Measurements from ENCODE around the gene ANKMY1.

Gene ANKMY1

DNA sequence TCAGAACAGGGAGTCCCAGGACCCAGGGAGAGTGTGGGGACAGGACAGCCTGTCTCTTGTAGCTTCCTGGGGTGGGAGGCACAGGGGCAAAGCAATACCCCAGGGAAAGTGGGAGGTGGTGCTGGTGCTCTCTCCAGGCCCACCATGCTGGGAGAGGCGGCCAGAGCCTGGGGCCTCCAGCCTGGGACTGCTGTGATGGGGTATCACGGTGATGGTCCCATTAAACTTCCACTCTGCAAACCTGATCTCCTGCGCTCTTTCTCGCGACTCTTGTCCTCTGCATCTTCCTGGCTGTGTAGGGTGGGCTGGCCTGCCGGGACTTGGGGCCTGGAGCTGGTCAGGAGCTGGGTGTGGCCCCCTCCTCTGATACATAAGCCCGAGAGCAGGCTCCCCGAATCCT is 20.7 kb upstream of the ANKMY1 start:
- DNase-seq = no peak

DNA sequence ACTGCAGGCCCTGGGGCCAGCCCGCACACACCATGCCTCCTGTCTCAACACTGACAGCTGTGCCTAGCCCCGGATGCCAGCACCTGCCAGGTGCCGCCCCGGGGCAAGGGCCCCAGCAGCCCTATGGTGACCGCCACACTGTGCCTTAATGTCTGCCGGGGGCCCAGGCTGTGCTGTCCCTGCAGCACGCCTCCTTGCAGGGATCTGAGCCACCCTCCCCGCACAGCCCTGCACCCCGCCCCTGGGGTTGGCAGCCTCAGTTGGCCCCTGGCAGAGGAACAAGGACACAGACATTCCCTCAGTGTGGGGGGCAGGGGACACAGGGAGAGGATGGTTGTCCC is 20.3 kb upstream of the ANKMY1 start:
- no peak for DNase-seq

DNA sequence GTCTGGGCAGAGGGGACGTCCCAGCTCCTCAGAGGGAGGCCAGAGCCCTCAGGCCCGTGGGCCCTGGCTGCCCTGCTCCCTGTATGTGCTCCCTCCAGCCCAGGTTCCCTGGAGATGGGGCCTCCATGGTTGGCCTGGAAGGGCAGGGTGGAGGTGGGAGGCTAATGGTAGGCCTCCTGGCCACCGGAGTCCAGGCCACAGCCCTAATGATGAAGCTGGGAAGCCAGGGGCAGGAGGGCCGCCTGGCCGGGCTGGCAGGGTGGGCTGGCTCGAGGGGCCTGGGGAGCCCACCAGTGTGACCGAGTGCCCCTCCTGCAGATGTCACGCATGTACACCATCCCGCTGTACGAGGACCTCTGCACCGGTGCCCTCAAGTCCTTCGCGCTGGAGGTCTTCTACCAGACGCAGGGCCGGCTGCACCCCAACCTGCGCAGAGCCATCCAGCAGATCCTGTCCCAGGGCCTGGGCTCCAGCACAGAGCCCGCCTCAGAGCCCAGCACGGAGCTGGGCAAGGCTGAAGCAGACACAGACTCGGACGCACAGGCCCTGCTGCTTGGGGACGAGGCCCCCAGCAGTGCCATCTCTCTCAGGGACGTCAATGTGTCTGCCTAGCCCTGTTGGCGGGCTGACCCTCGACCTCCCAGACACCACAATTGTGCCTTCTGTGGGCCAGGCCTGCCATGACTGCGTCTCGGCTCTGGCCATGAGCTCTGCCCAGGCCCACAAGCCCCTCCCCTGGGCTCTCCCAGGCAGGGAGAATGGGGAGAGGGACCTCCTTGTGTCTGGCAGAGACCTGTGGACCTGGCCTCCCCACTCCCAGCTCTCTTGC is 19.7 kb upstream of the ANKMY1 start:
- DNase-seq = no peak

DNA sequence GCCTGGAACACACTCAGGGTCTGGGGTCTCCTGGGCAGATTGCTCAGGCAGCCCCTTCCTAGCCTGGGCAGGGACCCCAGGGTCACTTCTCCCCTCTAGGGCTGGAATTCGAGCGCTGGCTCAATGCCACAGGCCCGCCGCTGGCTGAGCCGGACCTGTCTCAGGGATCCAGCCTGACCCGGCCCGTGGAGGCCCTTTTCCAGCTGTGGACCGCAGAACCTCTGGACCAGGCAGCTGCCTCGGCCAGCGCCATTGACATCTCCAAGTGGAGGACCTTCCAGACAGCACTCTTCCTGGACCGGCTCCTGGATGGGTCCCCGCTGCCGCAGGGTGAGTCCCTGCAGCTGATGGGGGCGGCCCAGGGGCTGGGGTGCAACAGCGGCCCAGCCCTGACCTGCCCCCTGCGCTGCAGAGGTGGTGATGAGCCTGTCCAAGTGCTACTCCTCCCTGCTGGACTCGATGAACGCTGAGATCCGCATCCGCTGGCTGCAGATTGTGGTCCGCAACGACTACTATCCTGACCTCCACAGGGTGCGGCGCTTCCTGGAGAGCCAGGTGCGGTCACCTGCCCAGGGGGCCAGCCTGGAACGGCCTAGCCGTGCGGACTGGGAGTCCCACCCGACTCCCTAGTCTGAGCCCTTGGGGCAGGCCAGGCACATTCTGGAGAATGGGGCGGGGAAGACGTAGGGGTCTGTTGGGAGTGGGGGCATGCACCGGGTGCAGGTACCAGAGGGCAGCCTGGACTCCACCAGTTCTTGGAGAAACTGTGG is 18.8 kb upstream of the ANKMY1 start:
- DNase-seq = no peak

DNA sequence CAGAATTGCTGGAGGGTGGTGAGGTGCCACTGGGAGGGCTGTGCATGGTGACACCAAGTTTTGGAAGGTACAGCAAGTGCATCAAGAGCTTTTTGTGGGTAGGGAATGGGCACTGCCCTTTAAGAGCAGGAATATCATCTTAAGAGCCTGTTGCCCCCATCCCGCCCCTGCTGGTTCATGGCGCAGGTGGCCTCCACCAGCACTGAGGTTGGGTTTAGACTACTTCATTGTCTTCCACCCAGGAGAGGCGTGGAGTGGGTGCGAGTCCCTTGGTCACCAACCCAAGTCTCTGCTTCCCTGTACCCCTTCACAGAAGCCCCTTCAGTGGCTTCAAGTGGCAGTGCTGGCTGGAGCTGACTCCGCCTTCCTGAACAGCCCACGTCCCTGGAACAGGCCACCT is 18.2 kb upstream of the ANKMY1 start:
- no peak for DNase-seq

DNA sequence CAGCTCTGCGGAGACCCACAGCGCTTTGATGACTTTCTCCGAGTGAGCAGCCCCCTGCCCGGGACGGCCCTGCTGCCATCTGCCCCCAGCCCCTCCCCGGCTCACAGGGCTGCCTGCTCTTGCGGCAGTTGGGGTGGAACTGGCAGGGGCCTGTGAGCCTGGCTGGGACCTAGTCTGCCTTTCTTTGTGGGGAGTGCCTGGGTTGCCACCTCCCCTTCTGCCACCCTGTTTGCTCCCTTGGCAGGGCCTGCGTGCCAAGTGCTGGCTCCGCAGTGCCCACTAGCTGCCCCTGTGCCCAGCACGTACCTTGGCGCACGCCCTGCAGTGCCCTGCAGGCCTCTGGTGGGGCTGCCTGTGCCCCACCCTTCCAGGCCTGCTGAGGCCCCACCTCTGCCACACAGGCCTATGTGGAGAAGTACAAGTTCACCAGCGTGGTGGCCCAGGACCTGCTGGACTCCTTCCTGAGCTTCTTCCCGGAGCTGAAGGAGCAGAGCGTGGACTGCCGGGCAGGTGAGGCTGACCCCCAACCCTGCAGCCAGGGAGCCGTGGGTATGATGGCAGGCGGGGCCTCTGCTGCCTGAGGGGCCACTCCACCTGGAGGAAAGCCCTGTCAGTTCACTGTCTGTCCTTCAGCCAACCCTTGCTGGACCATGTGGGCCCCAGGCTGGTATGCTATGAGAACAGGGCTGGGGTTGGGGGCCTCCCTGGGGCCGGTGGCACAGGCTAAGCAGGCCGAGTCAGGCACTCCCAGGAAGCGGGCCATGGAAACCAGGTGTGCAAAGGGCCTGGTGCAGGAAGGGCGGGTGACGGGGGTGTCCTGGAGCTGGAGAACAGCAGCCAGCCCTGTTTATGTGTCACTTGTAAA is 17.5 kb upstream of the ANKMY1 start:
- DNase-seq = no peak

DNA sequence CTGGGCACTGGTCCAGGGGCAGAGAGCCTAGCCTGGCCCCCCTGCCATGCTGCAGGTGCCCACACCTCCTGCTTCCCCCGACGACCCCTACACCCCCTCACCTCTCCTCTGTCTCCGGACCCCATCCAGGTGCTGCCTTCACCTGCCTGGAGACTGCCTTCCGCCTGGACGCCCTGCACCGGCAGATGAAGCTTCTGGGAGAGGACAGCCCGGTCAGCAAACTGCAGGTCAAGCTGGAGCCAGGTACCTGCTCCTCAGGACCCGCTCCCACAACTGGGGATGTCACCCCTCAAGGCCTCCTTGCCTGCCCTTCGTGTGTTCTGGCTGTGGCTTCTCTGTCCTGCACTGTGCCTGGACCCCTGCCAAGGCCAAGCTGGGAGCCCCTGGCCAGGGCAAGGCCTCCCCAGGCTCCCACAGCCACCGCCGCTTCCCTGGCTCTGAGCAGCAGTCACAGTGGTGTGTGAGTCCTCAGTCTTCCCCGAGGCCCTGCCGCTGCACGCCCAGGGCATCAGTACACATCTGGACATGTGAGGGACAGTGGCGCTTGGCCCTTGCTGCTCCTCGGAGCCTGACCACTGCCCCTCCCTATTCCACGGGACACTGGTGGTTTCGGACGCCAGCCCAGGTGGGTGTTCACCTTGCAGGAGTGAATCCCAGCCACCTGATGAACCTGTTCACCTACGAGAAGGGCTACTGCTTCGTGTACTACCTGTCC is 16.8 kb upstream of the ANKMY1 start:
- no peak for DNase-seq

DNA sequence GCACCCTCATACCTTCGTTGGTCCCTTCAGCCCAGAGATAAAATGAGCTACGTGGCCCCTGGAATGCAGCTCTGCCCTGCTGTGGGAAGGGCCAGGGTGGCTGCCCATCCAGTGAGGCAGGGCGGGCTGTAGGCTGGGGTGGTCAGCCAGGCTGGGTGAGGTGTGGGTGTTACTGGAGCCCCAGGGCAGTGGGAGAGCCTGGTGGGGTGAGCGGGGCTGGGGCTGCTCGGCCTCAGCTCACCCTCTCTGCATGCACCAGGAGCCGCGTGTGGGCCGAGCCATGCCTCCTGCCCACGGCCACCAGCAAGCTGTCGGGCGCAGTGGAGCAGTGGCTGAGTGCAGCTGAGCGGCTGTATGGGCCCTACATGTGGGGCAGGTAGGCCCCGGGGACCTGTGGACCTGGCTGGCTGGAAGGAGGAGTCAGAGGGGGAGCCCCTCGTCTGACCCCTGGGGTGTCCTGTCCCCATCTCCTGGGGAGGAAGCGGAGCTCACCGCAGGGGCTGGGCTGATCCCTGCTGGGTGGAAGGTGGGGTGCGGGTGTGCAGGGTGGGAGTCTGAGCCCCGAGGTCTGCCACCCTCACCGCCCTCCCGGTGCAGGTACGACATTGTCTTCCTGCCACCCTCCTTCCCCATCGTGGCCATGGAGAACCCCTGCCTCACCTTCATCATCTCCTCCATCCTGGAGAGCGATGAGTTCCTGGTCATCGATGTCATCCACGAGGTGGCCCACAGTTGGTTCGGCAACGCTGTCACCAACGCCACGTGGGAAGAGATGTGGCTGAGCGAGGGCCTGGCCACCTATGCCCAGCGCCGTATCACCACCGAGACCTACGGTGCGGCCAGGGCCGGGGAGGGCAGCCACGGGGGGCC is 16.0 kb upstream of the ANKMY1 start:
- DNase-seq = no peak

DNA sequence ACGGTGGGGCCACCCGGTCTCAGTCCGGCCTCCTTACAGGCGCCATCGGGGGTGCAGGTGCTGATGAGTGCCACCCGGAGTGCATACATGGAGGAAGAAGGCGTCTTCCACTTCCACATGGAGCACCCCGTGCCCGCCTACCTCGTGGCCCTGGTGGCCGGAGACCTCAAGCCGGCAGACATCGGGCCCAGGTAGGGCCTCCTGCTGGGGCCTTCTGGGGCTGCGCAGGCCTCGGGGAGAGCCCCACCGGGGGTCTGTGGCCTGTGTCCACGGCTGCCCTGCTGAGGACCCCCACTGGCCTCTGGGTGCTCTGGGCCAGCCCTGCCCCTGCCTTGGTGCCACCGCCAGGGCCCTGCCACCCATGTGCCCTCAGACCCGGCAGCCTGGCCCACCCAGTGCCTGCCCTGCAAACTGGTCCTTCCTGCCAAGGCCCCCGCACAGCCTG is 15.3 kb upstream of the ANKMY1 start:
- DNase-seq = no peak

DNA sequence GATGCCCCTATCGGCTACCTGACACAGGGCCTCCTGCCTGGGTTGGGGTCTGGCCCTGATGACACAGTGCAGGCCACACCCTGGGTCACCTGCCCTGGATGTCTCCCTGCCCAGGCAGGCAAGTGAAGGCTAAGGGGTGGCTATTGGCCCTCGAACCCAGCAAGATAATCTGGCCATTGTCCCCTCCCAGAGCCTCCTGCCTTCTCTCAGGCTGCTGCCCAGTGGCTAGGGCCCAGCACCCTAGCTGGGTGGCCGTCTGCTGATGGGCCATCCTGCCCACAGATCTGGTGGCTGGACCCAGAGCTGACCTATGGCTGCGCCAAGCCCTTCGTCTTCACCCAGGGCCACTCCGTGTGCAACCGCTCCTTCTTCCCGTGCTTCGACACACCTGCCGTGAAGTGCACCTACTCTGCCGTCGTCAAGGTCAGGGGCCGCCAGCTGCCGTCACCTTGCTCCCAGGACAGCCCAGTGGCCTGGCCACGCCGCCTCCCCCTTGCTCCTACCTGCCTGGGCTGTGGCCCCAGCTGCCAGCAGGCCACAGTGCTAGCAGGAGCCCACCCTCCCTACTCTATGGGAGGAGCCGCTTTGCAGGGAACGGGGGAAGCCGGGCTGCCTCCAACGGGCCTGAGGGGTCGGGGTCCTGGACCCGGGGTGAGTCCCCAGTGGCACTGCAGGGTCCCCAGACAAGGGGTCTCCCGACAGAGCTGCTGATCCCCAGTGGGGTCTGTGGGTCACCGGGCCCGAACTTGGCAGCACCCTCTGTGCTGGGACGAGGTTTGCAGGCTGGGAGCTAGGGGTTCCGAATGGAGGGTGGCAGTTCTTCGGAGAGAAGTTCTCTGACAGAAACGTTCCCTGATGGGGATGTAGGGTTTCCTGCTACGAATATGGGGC is 14.6 kb upstream of the ANKMY1 start:
- DNase-seq = no peak

DNA sequence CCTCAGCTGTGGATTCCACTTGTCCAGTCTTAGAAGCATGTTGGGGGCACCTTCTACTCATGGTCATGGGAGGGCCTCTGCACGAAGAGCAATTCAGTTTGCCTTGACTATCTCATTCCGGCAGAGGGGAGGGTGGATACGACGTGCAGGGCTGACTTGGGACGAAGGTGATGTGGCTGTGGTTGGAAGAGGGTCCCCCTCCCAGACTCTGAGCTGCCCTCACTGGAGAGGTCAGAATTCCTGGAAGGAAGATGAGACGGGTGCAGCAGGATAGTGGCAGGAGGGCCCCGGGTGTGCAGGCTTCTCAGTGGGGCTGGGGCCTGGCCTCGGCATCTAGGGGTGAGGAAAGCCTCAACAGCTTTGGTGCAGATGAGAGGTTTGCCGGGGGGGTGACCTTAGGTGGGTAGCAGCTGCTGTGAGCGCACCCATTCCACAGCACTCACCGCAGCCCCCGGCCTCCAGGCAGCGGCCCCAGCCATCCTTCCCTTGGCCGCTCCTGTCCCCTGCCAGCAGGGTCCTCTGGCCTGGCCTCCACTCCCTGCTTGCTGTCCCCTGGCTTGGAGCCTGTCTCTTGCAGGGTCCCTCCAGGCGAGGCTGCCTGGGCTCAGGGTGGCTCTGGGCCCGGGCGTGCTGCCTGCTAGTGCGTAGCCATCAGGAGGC is 13.7 kb upstream of the ANKMY1 start:
- no peak for DNase-seq

DNA sequence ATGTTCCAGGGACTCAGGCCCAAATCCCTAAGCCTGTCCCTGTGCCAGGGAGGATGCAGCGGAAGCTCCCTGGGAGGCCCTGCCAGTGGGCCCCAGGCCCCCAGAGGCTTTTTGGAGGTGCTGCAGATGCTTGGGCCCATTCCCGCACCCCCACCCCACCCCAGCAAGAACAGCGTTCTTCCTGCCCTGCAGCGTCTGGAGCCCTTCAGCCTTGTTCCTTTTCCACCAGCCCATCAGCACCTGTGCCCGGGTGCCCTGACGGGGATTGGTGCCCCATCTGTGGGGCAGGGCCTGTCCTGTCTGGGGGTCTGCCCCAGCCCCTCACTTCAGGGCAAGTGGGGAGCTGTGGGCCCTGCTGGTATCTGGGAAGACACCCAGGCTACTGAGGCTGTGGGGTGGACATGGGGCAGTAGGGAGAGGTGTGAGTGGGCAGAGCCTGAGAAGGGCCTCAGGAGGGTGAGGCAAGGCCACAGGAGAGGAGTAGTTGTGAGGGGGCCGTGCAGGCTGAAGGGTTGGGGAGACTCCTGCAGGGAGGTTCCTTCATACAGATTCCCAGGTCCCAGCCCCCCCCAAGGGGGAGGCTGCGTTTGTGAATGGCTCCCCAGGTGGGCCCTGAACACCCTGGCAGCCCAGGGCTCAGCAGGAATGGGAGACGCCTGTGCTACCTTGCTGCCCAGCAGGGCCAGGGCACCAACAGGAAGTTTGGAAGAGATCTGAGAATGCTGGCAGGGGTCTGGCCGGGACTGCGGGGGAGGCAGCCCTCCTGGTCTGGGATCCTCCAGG is 12.9 kb upstream of the ANKMY1 start:
- no peak for DNase-seq

DNA sequence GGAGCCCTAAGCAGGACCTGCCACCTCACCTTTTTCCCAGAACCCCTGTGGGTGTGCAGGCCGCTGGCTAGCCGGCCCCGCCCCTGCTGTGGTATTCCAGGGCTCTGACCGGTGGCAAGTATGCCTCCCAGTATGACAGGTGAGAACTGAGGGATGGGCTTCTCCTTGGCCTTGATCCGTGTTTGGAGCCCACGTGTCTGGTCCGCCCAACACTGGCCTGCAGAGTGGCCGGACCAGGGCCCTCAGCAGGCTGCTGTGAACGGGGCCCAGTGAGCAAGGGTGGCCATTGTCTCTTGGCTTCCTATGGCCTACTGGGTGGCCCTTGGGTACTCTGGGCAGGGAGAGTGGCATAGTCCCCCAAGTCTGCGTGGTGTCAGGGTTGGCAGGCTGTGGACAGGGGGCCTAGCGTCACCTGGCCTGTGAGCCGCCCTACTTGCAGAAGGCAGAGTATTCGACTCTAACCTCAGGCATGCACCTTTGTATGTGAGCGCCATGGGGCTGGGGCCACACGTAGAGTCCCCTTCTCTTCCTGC is 12.3 kb upstream of the ANKMY1 start:
- DNase-seq = no peak

DNA sequence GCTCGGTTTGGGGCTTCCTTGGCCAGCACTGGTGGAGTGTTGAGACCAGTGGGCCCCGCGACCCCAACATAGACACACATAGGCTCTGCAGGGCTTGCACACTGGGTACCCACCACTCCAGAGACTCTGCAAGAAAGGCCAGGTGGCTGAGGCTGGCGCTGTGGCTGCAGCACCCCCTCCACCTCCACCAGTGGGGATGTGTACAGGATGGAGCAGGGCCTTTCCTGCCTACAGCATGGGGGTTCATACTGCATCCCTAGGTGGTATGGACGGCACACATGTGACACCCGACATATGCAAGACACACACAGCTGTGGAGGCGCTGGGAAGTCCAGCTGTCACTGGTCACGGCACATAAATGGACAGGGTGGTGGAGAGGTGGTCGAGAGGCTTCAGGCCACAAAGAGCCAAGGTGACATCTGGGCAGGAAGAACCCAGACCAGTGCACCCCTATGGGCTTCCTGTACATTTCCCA is 11.8 kb upstream of the ANKMY1 start:
- no peak for DNase-seq

DNA sequence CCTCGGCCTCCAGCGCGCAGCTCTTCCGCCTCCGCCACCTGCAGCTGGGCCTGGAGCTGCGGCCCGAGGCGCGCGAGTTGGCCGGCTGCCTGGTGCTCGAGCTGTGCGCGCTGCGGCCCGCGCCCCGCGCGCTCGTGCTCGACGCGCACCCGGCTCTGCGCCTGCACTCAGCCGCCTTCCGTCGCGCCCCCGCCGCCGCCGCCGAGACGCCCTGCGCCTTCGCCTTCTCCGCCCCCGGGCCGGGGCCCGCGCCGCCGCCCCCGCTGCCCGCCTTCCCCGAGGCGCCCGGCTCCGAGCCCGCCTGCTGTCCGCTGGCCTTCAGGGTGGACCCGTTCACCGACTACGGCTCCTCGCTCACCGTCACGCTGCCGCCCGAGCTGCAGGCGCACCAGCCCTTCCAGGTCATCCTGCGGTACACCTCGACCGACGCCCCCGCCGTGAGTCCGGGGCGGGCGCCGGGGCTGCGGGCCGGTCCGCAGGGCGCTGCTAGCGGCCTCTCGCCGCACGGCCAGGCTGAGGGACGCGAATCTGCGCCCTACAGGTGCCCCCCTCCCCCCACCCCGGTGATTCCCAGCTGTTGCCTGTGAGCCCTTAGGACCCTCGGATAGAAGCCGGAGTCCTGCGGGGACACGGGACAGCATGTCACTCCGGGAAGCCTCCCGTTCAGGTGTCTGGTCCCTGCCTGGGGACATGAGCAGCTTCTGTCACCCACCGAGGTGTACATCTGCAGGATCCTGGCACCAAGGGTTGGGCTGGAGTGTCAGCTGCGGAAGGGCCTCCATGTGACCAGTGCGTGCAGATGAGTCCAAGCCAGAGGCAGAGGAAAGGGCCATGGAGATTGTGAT is 11.1 kb upstream of the ANKMY1 start:
- DNase-seq = no peak

DNA sequence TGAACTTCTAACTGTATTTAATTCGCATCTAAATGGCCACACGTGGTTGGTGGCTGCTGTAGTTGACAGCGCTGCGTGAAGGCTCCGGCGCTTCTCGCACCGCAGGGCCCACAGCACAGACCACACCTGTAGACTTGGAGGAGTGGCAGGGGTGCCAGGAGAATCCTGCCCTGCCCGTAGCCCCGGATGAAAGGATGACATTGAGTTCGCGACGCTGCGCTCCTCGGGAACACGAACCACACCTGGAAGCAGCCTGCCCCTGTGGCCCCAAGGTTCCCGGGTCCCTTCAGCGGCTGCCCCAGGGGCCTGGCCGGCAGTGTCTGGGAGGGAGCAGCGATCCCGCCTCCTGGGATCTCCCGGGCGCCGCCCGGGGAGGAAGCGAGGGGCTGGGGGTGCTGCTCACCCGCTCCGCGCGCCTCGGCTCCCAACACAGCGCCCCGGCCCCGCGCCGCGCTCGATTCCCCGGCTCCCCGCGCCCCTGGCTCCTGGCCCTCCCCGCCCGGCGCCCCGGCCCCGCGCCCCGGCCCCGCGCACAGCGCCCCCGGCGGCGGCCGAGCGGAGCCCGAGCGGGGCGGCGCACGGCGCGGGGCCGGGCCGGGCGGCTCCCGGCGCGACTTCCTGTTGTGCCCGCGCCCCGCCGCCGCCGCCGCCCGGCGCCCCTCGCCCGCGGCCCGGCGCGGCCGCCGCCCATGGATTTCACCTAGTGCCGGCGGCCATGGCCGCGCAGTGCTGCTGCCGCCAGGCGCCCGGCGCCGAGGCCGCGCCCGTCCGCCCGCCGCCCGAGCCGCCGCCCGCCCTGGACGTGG is 10.3 kb upstream of the ANKMY1 start, which contains the start of gene RNPEPL1:
TSS of gene RNPEPL1 (plus strand) at position 613 of the 806 bp plus-strand sequence. CDS start at position 716, 103 bp downstream.
- DNase-seq = no peak

Data from GOT3 (cell line).